ENCODE data around the gene ACVR1.
A peak's percentile ranks its signal among the peaks of the same experiment; 100 is the strongest.
"Not testable (repeated sequence)": the region's sequence is repeated elsewhere in the genome, so short reads cannot be mapped to it uniquely, and the experiment has no call there.

ACVR1 gene

DNA sequence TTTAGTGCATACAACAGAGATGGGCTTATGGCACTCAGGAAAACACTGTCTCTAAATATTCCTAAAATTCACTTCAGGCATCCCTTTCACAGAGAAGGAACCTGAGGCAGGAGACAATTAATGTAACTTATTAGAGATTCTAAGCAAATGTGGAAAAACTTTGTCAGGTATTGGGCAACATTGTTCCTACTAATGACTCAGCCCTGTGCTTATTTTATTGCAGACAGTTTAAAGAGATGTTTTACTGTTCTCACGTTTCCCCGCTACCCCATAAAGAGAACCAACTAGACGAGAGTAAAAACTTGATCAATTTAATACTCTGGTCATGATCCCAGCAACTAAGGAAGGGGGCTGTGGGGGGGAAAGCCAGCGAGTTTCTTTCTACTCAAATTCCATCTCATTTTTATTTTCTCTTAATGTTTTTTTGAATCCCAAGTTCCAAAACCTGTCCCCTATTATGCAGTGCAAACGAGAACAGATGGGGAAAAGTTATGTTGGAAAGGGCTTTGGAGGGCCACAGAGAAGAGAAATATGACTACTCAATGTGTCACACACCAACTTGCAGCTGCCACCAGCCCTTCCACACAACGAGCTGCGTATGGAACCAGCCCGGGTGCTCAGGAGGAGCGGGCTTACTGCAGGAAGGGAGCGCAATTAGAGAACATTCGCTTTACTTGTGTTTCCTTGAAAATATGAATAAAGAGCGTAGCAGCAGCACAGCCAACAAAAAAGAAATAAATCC, 18.7 kb upstream of the ACVR1 start:
- intact Hi-C loops (cut with DNase I): no loop called here
- DNase-seq: peak in 6 of 10 donors; percentile 36 to 91 (median 63)

- no peak for DNase-seq
- intact Hi-C loops (cut with DNase I): no loop called here
Measured at GRCh38 chr2:157893611-157894010, 17.5 kb upstream of the ACVR1 start.

- DNase-seq: no peak
- intact Hi-C loops (cut with DNase I): no loop called here
Measured at GRCh38 chr2:157891643-157892041, 15.5 kb upstream of the ACVR1 start.

- intact Hi-C loops (cut with DNase I): no loop called here
- DNase-seq: no peak
Measured at GRCh38 chr2:157890969-157891642, 15.0 kb upstream of the ACVR1 start.

DNA sequence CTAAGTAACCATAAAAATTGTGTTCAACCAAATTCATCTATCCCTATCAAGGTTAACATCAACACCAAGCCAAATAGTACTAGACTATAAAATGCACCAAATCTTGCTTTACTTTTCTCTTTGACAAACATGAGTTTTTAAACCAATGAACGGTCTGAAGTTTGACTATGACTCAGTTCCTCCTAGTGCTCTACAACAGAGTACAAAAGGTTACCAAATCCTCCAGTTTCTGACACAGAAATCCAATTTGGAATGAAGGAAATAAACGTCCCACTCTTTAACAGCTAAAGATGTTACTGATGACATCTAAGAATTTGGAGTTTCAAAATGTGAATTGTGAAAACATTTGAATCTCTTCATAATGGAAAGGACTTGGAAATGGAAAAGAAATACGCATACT, 11.8 kb upstream of the ACVR1 start:
- DNase-seq: no peak

DNA sequence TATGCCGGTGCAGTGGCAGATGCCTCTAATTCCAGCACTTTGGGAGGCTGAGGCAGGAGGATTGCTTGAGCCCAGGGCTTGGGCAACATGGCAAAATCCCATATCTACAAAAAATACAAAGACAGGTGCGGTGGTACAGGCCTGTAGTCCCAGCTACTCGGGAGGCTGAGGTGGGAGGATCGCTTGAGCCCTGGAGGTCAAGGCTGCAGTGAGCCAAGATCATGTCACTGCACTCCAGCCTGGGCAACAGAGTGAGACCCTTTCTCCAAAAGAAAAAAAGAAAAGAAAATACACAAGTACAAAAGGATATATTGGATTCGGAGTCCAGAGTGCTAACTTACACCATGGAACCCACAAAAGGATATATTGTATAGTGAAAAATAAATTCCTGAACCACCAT, 8.4 kb upstream of the ACVR1 start:
- DNase-seq; intact Hi-C loops (cut with DNase I): not testable (repeated sequence)

More for the DNA sequence above, 11.8 kb upstream of the ACVR1 start:
- intact Hi-C loops (cut with DNase I): no loop called here

- intact Hi-C loops (cut with DNase I): no loop called here
- no peak for DNase-seq
Measured at GRCh38 chr2:157880927-157881326, 4.8 kb upstream of the ACVR1 start.

DNA sequence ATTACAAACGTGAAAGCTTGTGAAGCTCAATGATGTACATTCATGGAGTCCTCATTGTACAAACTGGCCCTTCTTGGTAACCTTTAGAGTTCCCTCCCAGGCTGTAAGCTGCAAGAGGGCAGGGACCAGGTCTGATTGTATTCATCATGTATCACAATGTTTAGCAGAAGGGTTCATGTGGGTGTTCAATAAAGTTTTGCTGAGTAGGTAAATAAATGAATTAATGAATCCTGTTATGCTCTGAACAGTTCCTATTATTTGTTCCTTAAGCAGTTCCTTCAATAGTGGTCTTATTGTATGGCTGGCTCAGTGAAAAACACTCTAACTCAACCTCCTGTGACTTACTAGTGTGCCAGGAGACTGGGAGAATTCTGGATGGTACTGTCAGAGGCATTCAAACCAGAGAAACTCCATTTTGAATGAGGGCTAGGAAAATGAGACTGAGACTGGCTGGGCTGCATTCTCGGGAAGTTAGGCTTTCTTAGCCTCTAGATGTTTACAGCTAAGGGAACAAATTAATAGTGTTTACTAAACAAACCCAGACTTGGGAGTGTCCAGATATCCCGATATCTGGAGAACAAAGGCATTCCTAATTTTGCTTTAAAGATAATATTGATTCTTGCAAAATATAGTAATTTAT, 1.8 kb upstream of the ACVR1 start:
- no peak for DNase-seq
- intact Hi-C loops (cut with DNase I): loop anchor here (5.0 to 10.0 kb wide), 3 partner anchors 93 to 577 kb away; partner anchors contain the start of genes ACVR1C, CCDC148 and PKP4

DNA sequence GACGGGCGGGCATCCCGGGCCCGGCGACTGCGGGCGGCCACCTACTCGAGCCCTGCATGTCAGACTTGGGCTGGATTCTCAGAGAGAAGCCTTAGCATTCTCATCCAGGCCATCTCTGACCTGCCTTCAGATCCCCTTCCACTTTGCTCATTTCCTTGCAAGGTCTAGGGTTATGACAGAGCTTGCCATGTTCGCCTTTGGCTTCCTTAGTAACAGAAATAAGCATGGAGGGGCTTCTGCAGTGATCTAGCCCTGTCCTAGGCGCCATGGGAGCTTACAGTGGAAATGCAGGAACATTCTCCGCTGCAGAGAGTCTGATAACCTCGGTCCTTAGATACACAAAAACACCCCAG, 632 bp upstream of the ACVR1 start:
- DNase-seq: peak in 1 of 10 donors; percentile 14
- intact Hi-C loops (cut with DNase I): loop anchor here (5.0 to 10.0 kb wide), 3 partner anchors 92 to 578 kb away; partner anchors contain the start of genes ACVR1C, CCDC148 and PKP4

- intact Hi-C loops (cut with DNase I): loop anchor here (5.0 to 10.0 kb wide), 3 partner anchors 91 to 579 kb away; partner anchors contain the start of genes ACVR1C, CCDC148 and PKP4
Measured at GRCh38 chr2:157875641-157876065, 477 bp downstream of the ACVR1 start.

GRCh38 chr2:157874997-157875640, 1.0 kb downstream of the ACVR1 start:
- intact Hi-C loops (cut with DNase I): loop anchor here (5.0 to 10.0 kb wide), 4 partner anchors 38 to 580 kb away; partner anchors contain the start of genes ACVR1C, CCDC148 and PKP4
- peak in 4 of 10 donors; percentile 11 to 69 (median 16) for DNase-seq

More at GRCh38 chr2:157875641-157876065, 477 bp downstream of the ACVR1 start:
- peak in 5 of 10 donors; percentile 7 to 81 (median 21) for DNase-seq

GRCh38 chr2:157874348-157874747, 1.8 kb downstream of the ACVR1 start:
- DNase-seq: peak in 1 of 10 donors; percentile 6
- intact Hi-C loops (cut with DNase I): loop anchor here (5.0 to 10.0 kb wide), 3 partner anchors 37 to 580 kb away; partner anchors contain the start of genes CCDC148 and PKP4

- intact Hi-C loops (cut with DNase I): loop anchor here (5.0 to 10.0 kb wide), 3 partner anchors 35 to 582 kb away; partner anchors contain the start of genes CCDC148 and PKP4
Measured at GRCh38 chr2:157872791-157873190, 3.3 kb downstream of the ACVR1 start.

DNA sequence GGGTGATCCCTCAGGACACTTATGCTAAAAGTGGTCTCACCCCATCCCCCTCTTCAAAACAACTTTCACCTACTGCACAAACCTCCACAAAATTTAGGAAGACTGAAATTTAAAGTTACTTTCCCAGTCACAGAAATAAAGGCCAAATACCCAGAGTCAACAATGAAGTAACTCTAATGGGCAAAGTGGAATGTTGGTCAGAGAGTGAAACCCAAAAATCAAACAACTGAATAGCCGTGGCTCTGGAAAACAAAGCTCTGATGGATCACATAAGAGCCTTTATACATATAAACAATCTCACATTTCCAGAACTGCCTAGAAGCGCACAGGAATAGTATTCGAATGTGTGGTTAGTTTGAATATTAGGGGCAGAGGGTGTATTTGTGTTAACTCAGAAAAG, 4.7 kb downstream of the ACVR1 start:
- DNase-seq: no peak
- intact Hi-C loops (cut with DNase I): loop anchor here (5.0 to 10.0 kb wide), 3 partner anchors 34 to 583 kb away; partner anchors contain the start of genes CCDC148 and PKP4

More at GRCh38 chr2:157872791-157873190, 3.3 kb downstream of the ACVR1 start:
- DNase-seq: no peak

DNA sequence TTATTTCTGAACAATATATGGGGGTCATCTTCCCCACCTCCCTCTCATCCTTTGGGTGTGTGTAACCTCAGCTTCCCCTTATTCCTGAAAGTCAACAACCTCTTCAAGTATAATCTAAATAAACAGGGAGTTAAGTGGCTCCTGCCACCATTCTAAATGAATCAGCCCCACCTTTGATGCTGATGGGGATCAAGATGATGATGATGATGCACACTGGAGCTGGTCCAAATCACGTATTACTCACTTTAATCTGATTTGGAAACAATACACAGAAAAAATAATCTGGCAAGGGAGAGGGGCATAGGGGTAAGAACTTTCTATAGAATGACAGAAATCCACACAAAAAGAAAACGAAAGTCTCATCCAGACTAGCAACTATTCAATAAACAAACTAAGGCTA, 7.1 kb downstream of the ACVR1 start:
- intact Hi-C loops (cut with DNase I): no loop called here
- DNase-seq: no peak

DNA sequence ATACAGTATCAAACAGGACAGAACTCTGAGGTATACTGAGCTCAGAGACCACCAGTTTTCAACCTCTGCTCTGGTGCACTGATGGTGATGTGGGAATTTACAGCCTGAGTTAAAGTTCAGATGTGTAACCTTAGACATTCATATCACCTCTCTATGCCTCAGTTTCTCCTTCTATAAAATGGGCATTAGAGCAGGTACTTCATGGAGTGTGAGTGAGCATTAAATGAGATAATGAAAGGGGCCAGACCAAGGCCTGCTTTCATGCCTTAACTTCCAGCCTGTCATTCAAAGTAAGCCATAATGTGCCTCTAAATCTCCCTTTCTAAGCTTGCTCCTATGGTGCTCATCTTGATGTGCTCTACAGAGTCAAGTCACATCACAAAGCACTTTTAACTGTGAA, 8.4 kb downstream of the ACVR1 start:
- DNase-seq: no peak
- intact Hi-C loops (cut with DNase I): no loop called here

GRCh38 chr2:157866666-157867642, 9.2 kb downstream of the ACVR1 start:
- DNase-seq: no peak
- intact Hi-C loops (cut with DNase I): no loop called here

DNA sequence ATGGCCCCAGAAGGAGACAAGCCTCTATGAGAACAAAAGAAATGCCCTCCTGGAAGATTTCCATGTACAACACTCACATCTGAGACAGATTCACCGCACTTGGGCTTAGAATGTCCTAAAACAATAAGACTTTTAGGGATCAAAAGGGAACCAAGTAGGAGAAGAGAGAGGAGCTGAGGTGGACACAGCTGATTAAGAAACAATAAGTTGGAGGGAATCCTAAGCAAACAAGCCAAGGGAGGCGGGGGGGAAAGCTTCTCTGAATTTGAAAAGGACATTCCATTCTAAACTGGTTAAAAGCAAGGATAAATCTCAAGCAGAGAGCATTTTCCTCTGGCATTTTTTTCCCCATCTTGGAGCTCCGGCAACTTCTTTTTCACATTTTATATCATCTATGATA, 9.9 kb downstream of the ACVR1 start:
- DNase-seq: no peak
- intact Hi-C loops (cut with DNase I): no loop called here

DNA sequence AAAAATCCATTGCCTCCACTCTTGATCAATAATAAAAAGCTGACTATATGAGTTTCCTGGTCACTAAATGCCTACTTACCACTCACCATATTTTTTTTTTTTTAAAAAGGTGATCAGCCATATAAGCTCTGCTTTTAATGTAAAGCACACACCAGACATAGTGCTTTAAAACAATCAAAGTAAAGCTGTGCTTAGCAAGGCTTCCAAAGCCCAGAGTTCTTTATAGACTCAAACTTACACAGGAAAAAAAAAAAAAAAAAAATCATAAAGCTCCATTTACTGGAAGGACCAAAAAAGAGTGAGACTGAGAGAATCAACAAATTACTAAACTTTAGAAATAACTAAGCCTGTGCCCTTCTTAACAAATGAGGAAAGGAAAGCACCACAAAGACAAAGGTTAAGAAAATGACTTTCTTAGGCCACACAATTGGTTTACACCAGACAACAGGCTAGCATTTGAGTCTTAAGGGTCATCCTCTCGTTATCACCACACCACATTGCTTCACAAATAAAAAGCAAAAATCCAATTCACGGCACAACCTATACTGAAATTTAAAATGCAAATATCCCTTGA, 11.2 kb downstream of the ACVR1 start:
- DNase-seq: no peak
- intact Hi-C loops (cut with DNase I): no loop called here

All from posterior cingulate gyrus (tissue), 11 donors.